CD14-positive monocyte (primary cell): ENCODE results near the gene OSMR. TPM values are rescaled to one million over a fixed set of nuclear protein-coding genes. Genes with fewer than 3 reads are reported as not detected.

ENCODE experiments used
- DNase-seq, 3 donors: peaks; one replicate each; pipeline ENCODE4 v3.0.0-alpha.2; 2011 to 2022
- H2AFZ ChIP-seq: 2 replicates; pipeline ENCODE4 v1.6.0; 2012; ENCODE audit warnings: mild to moderate bottlenecking, low read depth, low read length, inconsistent platforms; ENCODE audit not compliant: insufficient read depth, poor library complexity, severe bottlenecking
- H3K27ac ChIP-seq, 2 donors: 1 replicate in 1 of 2; 2 replicates in 1 of 2; pipeline ENCODE4 v1.5.1; 2012 to 2013; ENCODE audit warnings: low read length in 2 of 2, control low read depth in 1 of 2, inconsistent platforms in 1 of 2, low read depth in 1 of 2, mild to moderate bottlenecking in 1 of 2
- H3K27me3 ChIP-seq, 2 donors: one replicate each; pipeline versions ENCODE4 v1.6.0 to v1.6.1; 2011 to 2013; ENCODE audit warnings: low read length in 2 of 2; ENCODE audit not compliant: control insufficient read depth in 2 of 2, insufficient read depth in 2 of 2
- H3K36me3 ChIP-seq, 2 donors: replicated peaks in 1 of 2; 1 replicate in 1 of 2; 2 replicates in 1 of 2; pipeline versions ENCODE4 v1.5.1 to v1.6.1; 2012 to 2013; ENCODE audit warnings: low read length in 2 of 2, control low read depth in 1 of 2, inconsistent platforms in 1 of 2, mild to moderate bottlenecking in 1 of 2; ENCODE audit not compliant: insufficient read depth in 2 of 2, control insufficient read depth in 1 of 2
- H3K4me1 ChIP-seq, 2 donors: 1 replicate in 1 of 2; 2 replicates in 1 of 2; pipeline versions ENCODE4 v1.5.1 to v1.6.1; 2012 to 2013; ENCODE audit warnings: low read length in 2 of 2, control low read depth in 1 of 2, inconsistent platforms in 1 of 2, mild to moderate bottlenecking in 1 of 2, moderate library complexity in 1 of 2; ENCODE audit not compliant: insufficient read depth in 2 of 2, control insufficient read depth in 1 of 2
- H3K4me2 ChIP-seq: replicated peaks from 2 replicates; pipeline ENCODE3; 2012; ENCODE audit warnings: low read length, moderate library complexity, mild to moderate bottlenecking; ENCODE audit not compliant: poor library complexity, severe bottlenecking; ENCODE audit errors: extremely low read depth
- H3K4me3 ChIP-seq, 3 experiments: fragments of 200-600 bp in 1 of 3; sonication (generic) in 1 of 3; replicated peaks in 1 of 3; 1 replicate in 2 of 3; 2 replicates in 1 of 3; pipeline ENCODE4 v1.5.1; 2011 to 2013; ENCODE audit warnings: low read length in 3 of 3, mild to moderate bottlenecking in 3 of 3, control low read depth in 2 of 3, low read depth in 2 of 3, inconsistent platforms in 1 of 3, moderate library complexity in 1 of 3
- H3K79me2 ChIP-seq: 2 replicates; pipeline ENCODE4 v1.6.0; 2012; ENCODE audit warnings: mild to moderate bottlenecking, control low read depth, inconsistent platforms, low read length, moderate library complexity; ENCODE audit not compliant: insufficient read depth
- H3K9ac ChIP-seq: 2 replicates; pipeline ENCODE4 v1.6.0; 2017; ENCODE audit warnings: low read length, mild to moderate bottlenecking; ENCODE audit not compliant: insufficient read depth, poor library complexity, severe bottlenecking
- H3K9me3 ChIP-seq, 2 donors: replicated peaks in 1 of 2; 1 replicate in 1 of 2; 2 replicates in 1 of 2; pipeline versions ENCODE4 v1.5.1 to v1.6.1; 2012 to 2013; ENCODE audit warnings: low read length in 2 of 2, control low read depth in 1 of 2; ENCODE audit not compliant: control insufficient read depth in 1 of 2, insufficient read depth in 1 of 2
- H4K20me1 ChIP-seq: 2 replicates; pipeline ENCODE4 v1.6.0; 2012; ENCODE audit warnings: mild to moderate bottlenecking, low read length, control low read depth, moderate library complexity; ENCODE audit not compliant: insufficient read depth
- H3K27ac Mint-ChIP-seq, 7 donors: one replicate each; pipeline ENCODE4 v1.8.0; 2020; ENCODE audit warnings: mild to moderate bottlenecking in 7 of 7, mixed read lengths in 7 of 7, moderate library complexity in 6 of 7, inconsistent platforms in 2 of 7
- H3K27me3 Mint-ChIP-seq, 3 donors: one replicate each; pipeline ENCODE4 v1.8.0; 2021 to 2022; ENCODE audit warnings: low read depth in 3 of 3, mild to moderate bottlenecking in 3 of 3, mixed read lengths in 3 of 3, moderate library complexity in 3 of 3, inconsistent platforms in 1 of 3
- H3K36me3 Mint-ChIP-seq, 2 donors: one replicate each; pipeline ENCODE4 v1.8.0; 2020; ENCODE audit warnings: mixed read lengths in 2 of 2, inconsistent platforms in 1 of 2, mild to moderate bottlenecking in 1 of 2
- H3K4me1 Mint-ChIP-seq: one replicate; pipeline ENCODE4 v1.8.0; 2020; ENCODE audit warnings: mild to moderate bottlenecking, mixed read lengths
- H3K4me3 Mint-ChIP-seq, 2 donors: one replicate each; pipeline ENCODE4 v1.8.0; 2020; ENCODE audit warnings: mild to moderate bottlenecking in 2 of 2, mixed read lengths in 2 of 2, moderate library complexity in 1 of 2
- H3K9me3 Mint-ChIP-seq, 7 donors: one replicate each; pipeline ENCODE4 v1.8.0; 2020 to 2022; ENCODE audit warnings: mixed read lengths in 7 of 7, mild to moderate bottlenecking in 6 of 7, moderate library complexity in 6 of 7, inconsistent platforms in 2 of 7
- WGBS: methylation state at CpG from one replicate; pipeline ENCODE4 v1.1.5; 2013; ENCODE audit warnings: missing lambda C conversion rate; ENCODE audit not compliant: insufficient coverage; 5-methylcytosine and 5-hydroxymethylcytosine counted together
- intact Hi-C, 2 donors: fragments of 100-400 bp; cut with micrococcal nuclease; formaldehyde crosslinking; loops; one replicate each; pipeline versions ENCODE4 v1.15.0 to v1.15.1; 2023
- polyA plus RNA-seq, 3 donors: library from polyadenylated mRNA; depleted of rRNA in 1 of 3; unstranded in 2 of 3; stranded (reverse) in 1 of 3; fragments of 300-500 nt in 2 of 3; fragments of >200 nt in 1 of 3; fragmentation: Illumina TruSeq in 2 of 3; gene quantifications; 1 replicate in 2 of 3; 2 replicates in 1 of 3; pipeline ENCODE4 v1.2.3, GENCODE V29; 2012 to 2021
- TF ChIP-seq, protein P1 (sequence below): fragments of 200-600 bp; IDR thresholded peaks from one replicate; pipeline ENCODE4 v1.8.0; 2022; ENCODE audit warnings: antibody characterized with exemption, mild to moderate bottlenecking

Gene OSMR
- polyA plus RNA-seq, 3 donors = not detected

DNA sequence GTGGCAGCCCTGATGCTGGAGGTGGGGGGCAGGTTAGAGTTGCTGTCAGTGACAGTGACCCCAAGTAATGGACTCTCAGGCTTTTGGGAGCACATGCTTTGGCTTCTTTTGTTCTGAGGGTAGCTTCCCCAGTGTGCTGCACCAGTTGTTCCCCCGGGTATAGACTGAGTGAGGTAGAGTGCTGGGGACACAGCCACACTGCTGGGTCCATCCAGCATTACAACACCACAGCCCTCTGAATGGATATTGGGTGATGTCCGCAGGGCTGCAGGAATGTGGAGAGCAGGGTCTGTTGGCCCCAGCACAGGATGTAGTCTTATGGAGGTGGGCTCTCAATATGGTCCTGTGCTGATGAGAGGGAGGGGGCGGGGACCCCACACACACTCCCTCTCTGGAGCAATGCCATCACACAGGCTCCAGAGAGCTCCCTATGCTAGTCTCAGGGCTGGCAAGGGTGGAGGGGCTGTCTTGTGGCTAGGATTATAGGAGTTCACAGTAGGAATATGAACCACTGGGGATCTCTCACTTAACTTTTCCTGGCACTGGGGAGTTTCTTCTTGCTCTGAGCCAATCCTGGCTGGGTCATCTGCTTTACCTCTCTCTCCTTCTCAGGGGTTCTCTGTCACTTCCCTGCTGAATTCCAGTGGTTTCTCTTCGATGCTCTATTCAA, 20.7 kb downstream of the OSMR start:
- WGBS = no CpG with 5 or more reads among the region's 4 CpGs
- Mint-ChIP-seq H3K4me3 (no peak overlapping the region), H3K27me3 (peaks cover 4 to 14% (median 6%) of the 10 kb centered on the region in 3 donors), H3K4me1 (no peaks in the 10 kb centered on the region), H3K36me3 (no peaks in the 10 kb centered on the region), H3K27ac (no peak overlapping the region), H3K9me3 (peaks cover 19 to 34% (median 25%) of the 10 kb centered on the region in 7 donors)
- TF ChIP-seq, protein P1, sequence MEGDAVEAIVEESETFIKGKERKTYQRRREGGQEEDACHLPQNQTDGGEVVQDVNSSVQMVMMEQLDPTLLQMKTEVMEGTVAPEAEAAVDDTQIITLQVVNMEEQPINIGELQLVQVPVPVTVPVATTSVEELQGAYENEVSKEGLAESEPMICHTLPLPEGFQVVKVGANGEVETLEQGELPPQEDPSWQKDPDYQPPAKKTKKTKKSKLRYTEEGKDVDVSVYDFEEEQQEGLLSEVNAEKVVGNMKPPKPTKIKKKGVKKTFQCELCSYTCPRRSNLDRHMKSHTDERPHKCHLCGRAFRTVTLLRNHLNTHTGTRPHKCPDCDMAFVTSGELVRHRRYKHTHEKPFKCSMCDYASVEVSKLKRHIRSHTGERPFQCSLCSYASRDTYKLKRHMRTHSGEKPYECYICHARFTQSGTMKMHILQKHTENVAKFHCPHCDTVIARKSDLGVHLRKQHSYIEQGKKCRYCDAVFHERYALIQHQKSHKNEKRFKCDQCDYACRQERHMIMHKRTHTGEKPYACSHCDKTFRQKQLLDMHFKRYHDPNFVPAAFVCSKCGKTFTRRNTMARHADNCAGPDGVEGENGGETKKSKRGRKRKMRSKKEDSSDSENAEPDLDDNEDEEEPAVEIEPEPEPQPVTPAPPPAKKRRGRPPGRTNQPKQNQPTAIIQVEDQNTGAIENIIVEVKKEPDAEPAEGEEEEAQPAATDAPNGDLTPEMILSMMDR = no peak
- Histone ChIP-seq H3K9me3 (peaks cover 0 to 16% of the 10 kb centered on the region in 2 donors), H3K4me2 (no peak overlapping the region), H2AFZ (no peak overlapping the region), H3K27me3 (peaks cover 5 to 8% of the 10 kb centered on the region in 2 donors), H4K20me1 (no peaks in the 10 kb centered on the region), H3K79me2 (no peaks in the 10 kb centered on the region), H3K4me3 (no peak overlapping the region), H3K27ac (no peak overlapping the region), H3K36me3 (no peaks in the 10 kb centered on the region), H3K9ac (no peak overlapping the region), H3K4me1 (no peaks in the 10 kb centered on the region)
- intact Hi-C loops = no loop called here
- DNase-seq = no peak

DNA sequence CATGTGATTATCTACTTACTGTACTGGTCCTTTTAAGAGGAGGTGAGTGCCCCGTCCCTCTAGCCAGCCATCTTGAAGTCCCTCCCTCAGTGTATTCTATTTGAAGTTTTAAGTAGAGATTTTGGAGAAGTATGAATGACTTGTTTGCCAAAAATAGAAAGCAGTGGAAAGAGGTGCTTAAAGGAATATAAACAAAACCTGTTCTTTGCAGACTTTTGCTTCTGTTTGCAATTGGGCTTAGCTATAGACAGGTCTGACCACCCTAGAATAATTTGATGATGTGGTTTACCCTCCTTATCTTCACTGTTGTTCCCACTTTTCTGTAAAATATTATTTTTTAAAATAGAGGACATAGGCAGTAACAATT, 21.2 kb downstream of the OSMR start:
- Histone ChIP-seq H3K9ac (no peak overlapping the region), H3K27ac (no peak overlapping the region), H3K27me3 (peaks cover 5 to 9% of the 10 kb centered on the region in 2 donors), H3K4me2 (no peak overlapping the region), H4K20me1 (no peaks in the 10 kb centered on the region), H3K79me2 (no peaks in the 10 kb centered on the region), H3K4me3 (no peak overlapping the region), H3K4me1 (no peaks in the 10 kb centered on the region), H3K36me3 (no peaks in the 10 kb centered on the region), H2AFZ (no peak overlapping the region), H3K9me3 (peaks cover 0 to 16% of the 10 kb centered on the region in 2 donors)
- no peak overlapping the region for H3K27ac Mint-ChIP-seq
- TF ChIP-seq, protein P1 = no peak
- H3K36me3 Mint-ChIP-seq = no peaks in the 10 kb centered on the region
- no peaks in the 10 kb centered on the region for H3K4me1 Mint-ChIP-seq
- no CpG with 5 or more reads among the region's 1 CpG for WGBS
- peaks cover 19 to 34% (median 25%) of the 10 kb centered on the region in 7 donors for H3K9me3 Mint-ChIP-seq
- no peak for DNase-seq
- no peak overlapping the region for H3K4me3 Mint-ChIP-seq
- intact Hi-C loops = no loop called here
- peaks cover 5 to 14% (median 6%) of the 10 kb centered on the region in 3 donors for H3K27me3 Mint-ChIP-seq
